ENCODE data around the gene OR56B1.

Gene OR56B1

GRCh38 chr11:5726351-5726750 lies 9.9 kb upstream of the OR56B1 start:
- TF ChIP-seq, protein P1, sequence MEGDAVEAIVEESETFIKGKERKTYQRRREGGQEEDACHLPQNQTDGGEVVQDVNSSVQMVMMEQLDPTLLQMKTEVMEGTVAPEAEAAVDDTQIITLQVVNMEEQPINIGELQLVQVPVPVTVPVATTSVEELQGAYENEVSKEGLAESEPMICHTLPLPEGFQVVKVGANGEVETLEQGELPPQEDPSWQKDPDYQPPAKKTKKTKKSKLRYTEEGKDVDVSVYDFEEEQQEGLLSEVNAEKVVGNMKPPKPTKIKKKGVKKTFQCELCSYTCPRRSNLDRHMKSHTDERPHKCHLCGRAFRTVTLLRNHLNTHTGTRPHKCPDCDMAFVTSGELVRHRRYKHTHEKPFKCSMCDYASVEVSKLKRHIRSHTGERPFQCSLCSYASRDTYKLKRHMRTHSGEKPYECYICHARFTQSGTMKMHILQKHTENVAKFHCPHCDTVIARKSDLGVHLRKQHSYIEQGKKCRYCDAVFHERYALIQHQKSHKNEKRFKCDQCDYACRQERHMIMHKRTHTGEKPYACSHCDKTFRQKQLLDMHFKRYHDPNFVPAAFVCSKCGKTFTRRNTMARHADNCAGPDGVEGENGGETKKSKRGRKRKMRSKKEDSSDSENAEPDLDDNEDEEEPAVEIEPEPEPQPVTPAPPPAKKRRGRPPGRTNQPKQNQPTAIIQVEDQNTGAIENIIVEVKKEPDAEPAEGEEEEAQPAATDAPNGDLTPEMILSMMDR (IDR thresholded peaks at IDR 0.05; ENCODE audit: low read depth, low read length), result no peak
- no peak for TF ChIP-seq EZH2phosphoT487 (IDR thresholded peaks at IDR 0.05; ENCODE audit: low read depth)
- Histone ChIP-seq H3K27ac (ENCODE audit: low read length) (no peak overlapping the region), H4K20me1 (ENCODE audit: insufficient read depth, low read length) (no peaks in the 10 kb centered on the region), H3K4me3 (ENCODE audit: low read length) (no peak overlapping the region), H3K9me3 (ENCODE audit: insufficient read depth, low read length) (no peaks in the 10 kb centered on the region), H3K4me1 (ENCODE audit: low read length) (no peaks in the 10 kb centered on the region), H3K36me3 (replicated peaks; ENCODE audit: low read depth, low read length) (no peaks in the 10 kb centered on the region), H3K79me2 (ENCODE audit: low read length) (no peaks in the 10 kb centered on the region), H3K27me3 (ENCODE audit: low read depth, low read length) (peaks cover 27% of the 10 kb centered on the region), H3K9ac (ENCODE audit: low read length) (no peak overlapping the region), H3K4me2 (ENCODE audit: low read length) (no peak overlapping the region), H2AFZ (ENCODE audit: low read depth, low read length) (no peak overlapping the region)

DNA sequence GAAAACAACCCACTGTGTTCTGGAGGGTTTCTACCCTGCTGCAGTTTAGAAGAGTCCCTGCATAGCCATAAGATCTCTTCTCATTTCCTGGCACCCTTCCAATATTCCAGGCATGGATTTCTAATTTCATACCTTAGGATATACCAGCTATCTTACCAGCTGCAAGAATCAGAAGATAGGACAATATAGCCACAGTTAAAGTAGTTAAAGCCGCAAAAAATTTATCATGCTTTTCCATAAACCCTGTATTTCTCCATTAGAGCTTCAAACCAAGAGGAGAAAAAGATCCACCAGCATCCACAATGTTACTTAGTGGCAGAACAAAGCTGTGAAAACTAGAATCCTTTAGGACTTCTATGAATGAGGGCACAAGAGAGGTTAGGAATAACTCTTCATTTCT lies 8.6 kb upstream of the OR56B1 start:
- H3K79me2 ChIP-seq (ENCODE audit: low read length), result no peaks in the 10 kb centered on the region
- H4K20me1 ChIP-seq (ENCODE audit: insufficient read depth, low read length), result no peaks in the 10 kb centered on the region
- no peak overlapping the region for H3K4me2 ChIP-seq (ENCODE audit: low read length)
- H2AFZ ChIP-seq (ENCODE audit: low read depth, low read length), result no peak overlapping the region
- H3K27ac ChIP-seq (ENCODE audit: low read length), result no peak overlapping the region
- H3K36me3 ChIP-seq (replicated peaks; ENCODE audit: low read depth, low read length), result no peaks in the 10 kb centered on the region
- H3K27me3 ChIP-seq (ENCODE audit: low read depth, low read length), result peaks cover 34% of the 10 kb centered on the region
- TF ChIP-seq, protein P1 (IDR thresholded peaks at IDR 0.05; ENCODE audit: low read depth, low read length), result no peak
- TF ChIP-seq EZH2phosphoT487 (IDR thresholded peaks at IDR 0.05; ENCODE audit: low read depth), result no peak
- no peak overlapping the region for H3K9ac ChIP-seq (ENCODE audit: low read length)
- no peaks in the 10 kb centered on the region for H3K9me3 ChIP-seq (ENCODE audit: insufficient read depth, low read length)
- no peak overlapping the region for H3K4me3 ChIP-seq (ENCODE audit: low read length)
- H3K4me1 ChIP-seq (ENCODE audit: low read length), result no peaks in the 10 kb centered on the region

DNA sequence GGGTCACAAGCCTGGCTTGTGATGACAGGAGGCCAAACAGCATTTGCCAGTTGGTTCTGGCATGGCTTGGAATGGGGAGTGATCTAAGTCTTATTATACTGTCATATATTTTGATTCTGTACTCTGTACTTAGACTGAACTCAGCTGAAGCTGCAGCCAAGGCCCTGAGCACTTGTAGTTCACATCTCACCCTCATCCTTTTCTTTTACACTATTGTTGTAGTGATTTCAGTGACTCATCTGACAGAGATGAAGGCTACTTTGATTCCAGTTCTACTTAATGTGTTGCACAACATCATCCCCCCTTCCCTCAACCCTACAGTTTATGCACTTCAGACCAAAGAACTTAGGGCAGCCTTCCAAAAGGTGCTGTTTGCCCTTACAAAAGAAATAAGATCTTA lies 843 bp downstream of the OR56B1 start:
- TF ChIP-seq, protein P1 (IDR thresholded peaks at IDR 0.05; ENCODE audit: low read depth, low read length), result no peak
- TF ChIP-seq EZH2phosphoT487 (IDR thresholded peaks at IDR 0.05; ENCODE audit: low read depth), result no peak
- Histone ChIP-seq H2AFZ (ENCODE audit: low read depth, low read length) (no peak overlapping the region), H3K36me3 (replicated peaks; ENCODE audit: low read depth, low read length) (no peaks in the 10 kb centered on the region), H3K4me3 (ENCODE audit: low read length) (no peak overlapping the region), H3K27me3 (ENCODE audit: low read depth, low read length) (peaks cover 8% of the 10 kb centered on the region; the same call in 1 of the 2 replicates), H3K4me1 (ENCODE audit: low read length) (no peaks in the 10 kb centered on the region), H3K9ac (ENCODE audit: low read length) (no peak overlapping the region), H3K79me2 (ENCODE audit: low read length) (no peaks in the 10 kb centered on the region), H3K9me3 (ENCODE audit: insufficient read depth, low read length) (no peaks in the 10 kb centered on the region), H3K27ac (ENCODE audit: low read length) (no peak overlapping the region), H4K20me1 (ENCODE audit: insufficient read depth, low read length) (no peaks in the 10 kb centered on the region), H3K4me2 (ENCODE audit: low read length) (no peak overlapping the region)

DNA sequence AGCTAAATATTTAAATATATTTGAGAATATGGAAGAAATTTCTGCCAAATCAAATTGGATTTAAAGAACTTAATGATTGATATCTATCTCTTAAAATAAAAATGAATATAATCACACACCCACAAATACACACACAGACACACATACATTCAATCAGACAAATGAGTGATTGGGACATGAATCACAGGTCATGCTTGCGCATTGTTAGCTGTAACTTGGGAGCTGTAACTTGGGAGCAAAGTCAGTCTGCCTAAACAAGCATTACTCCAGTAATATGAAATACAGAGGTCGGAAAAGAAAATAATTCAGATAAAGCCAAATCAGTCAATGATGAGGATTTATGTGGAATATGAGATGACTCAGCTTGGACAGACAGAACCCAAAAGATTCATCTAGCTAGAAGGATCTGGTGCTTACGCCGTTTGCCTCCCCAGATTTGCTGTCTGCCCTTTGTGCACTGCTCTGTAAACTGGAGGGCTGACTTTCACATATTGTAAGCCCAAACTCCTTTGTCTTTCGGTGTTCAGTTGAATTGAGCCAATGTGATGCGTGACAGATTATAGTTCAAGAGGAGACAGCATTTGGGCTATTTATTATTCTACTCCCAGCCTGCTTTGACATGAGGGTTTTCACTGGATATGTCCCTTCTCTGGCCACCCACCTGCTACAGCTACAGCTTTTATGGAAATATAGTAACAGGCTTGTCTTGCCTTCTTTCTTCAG lies 1.6 kb downstream of the OR56B1 start:
- no peak overlapping the region for H3K9ac ChIP-seq (ENCODE audit: low read length)
- H3K36me3 ChIP-seq (replicated peaks; ENCODE audit: low read depth, low read length), result no peaks in the 10 kb centered on the region
- no peaks in the 10 kb centered on the region for H3K4me1 ChIP-seq (ENCODE audit: low read length)
- H3K79me2 ChIP-seq (ENCODE audit: low read length), result no peaks in the 10 kb centered on the region
- H3K9me3 ChIP-seq (ENCODE audit: insufficient read depth, low read length), result no peaks in the 10 kb centered on the region
- TF ChIP-seq, protein P1 (IDR thresholded peaks at IDR 0.05; ENCODE audit: low read depth, low read length), result no peak
- no peak for TF ChIP-seq EZH2phosphoT487 (IDR thresholded peaks at IDR 0.05; ENCODE audit: low read depth)
- no peak overlapping the region for H3K27ac ChIP-seq (ENCODE audit: low read length)
- no peaks in the 10 kb centered on the region for H4K20me1 ChIP-seq (ENCODE audit: insufficient read depth, low read length)
- H3K27me3 ChIP-seq (ENCODE audit: low read depth, low read length), result peaks cover 7% of the 10 kb centered on the region; the same call in 1 of the 2 replicates
- H2AFZ ChIP-seq (ENCODE audit: low read depth, low read length), result no peak overlapping the region
- no peak overlapping the region for H3K4me2 ChIP-seq (ENCODE audit: low read length)
- no peak overlapping the region for H3K4me3 ChIP-seq (ENCODE audit: low read length)
